ENCODE data around the gene ZNF544. TPM values are rescaled to one million over a fixed set of nuclear protein-coding genes. Genes with fewer than 3 reads are reported as not detected.

Gene ZNF544
- total RNA-seq, 5 donors from 2014 or later (not counting 1 experiment from before 2014, with no cell fraction given) = 23.4 to 54.0 (median 47.1) TPM

- peaks cover 15 to 27% (median 25%) of the 10 kb centered on the region in 3 donors for H3K9me3 Mint-ChIP-seq
- no peaks in the 10 kb centered on the region for H3K27me3 Mint-ChIP-seq
- H3K4me1 Mint-ChIP-seq = peaks cover 0 to 7% (median 2%) of the 10 kb centered on the region in 3 donors
- no peak overlapping the region for H3K4me3 Mint-ChIP-seq
- Histone ChIP-seq H3K27ac (ENCODE audit: low read length) (no peak overlapping the region), H3K9me3 (no peaks in the 10 kb centered on the region), H3K4me1 (ENCODE audit: control insufficient read depth in 1 of 2, extremely low read depth in 1 of 2, insufficient read depth in 2 of 2, low read length in 2 of 2) (no peaks in the 10 kb centered on the region), H3K4me3 (ENCODE audit: control insufficient read depth in 1 of 2, extremely low read depth in 1 of 2, low read length in 1 of 2) (no peak overlapping the region), H3K36me3 (ENCODE audit: control insufficient read depth in 2 of 2, extremely low read depth in 1 of 2, insufficient read depth in 1 of 2, low read length in 1 of 2) (peaks cover 17 to 60% of the 10 kb centered on the region in 2 donors), H3K27me3 (replicated peaks in 1 of 2; ENCODE audit: control insufficient read depth in 2 of 2, extremely low read depth in 1 of 2, insufficient read depth in 2 of 2, low read length in 1 of 2) (no peaks in the 10 kb centered on the region)
- ChIA-PET POLR2A (no interaction called here), CTCF (no interaction called here)
- H3K27ac Mint-ChIP-seq = no peak overlapping the region
- WGBS (ENCODE audit: insufficient coverage) = 96% methylated on average over 4 of the region's 7 CpGs
- peaks cover 86% of the 10 kb centered on the region for H3K36me3 Mint-ChIP-seq
- DNase-seq (no peak), ATAC-seq (replicated peaks in 1 of 4) (no peak)
Observed at GRCh38 chr19:58291943-58292342, 63.2 kb downstream of the ZNF544 start.

DNA sequence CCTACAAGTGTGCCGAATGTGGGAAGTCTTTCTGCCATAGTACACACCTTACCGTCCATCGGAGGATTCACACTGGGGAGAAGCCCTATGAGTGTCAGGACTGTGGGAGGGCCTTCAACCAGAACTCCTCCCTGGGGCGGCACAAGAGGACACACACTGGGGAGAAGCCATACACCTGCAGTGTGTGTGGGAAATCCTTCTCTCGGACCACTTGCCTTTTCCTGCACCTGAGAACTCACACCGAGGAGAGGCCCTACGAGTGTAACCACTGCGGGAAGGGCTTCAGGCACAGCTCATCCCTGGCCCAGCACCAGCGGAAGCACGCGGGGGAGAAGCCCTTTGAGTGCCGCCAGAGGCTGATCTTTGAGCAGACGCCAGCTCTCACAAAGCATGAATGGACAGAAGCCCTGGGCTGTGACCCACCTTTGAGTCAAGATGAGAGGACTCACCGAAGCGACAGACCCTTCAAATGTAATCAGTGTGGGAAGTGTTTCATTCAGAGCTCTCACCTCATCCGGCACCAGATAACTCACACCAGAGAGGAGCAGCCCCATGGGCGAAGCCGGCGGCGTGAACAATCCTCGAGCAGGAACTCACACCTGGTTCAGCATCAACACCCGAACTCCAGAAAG is 66.1 kb downstream of the ZNF544 start:
- peaks cover 9 to 45% of the 10 kb centered on the region in 2 donors for H3K36me3 ChIP-seq (ENCODE audit: control insufficient read depth in 2 of 2, extremely low read depth in 1 of 2, insufficient read depth in 1 of 2, low read length in 1 of 2)
- POLR2A ChIA-PET = no interaction called here
- H3K27ac ChIP-seq (ENCODE audit: low read length) = no peak overlapping the region
- ATAC-seq (replicated peaks in 1 of 4) (no peak), DNase-seq (no peak)
- H3K4me3 ChIP-seq (ENCODE audit: control insufficient read depth in 1 of 2, extremely low read depth in 1 of 2, low read length in 1 of 2) = peak overlapping the region in 1 of 2 donors; percentile 19
- H3K4me1 ChIP-seq (ENCODE audit: control insufficient read depth in 1 of 2, extremely low read depth in 1 of 2, insufficient read depth in 2 of 2, low read length in 2 of 2) = no peaks in the 10 kb centered on the region
- H3K9me3 Mint-ChIP-seq = peaks cover 15 to 27% (median 26%) of the 10 kb centered on the region in 3 donors
- H3K27me3 Mint-ChIP-seq = no peaks in the 10 kb centered on the region
- H3K36me3 Mint-ChIP-seq = peaks cover 76% of the 10 kb centered on the region
- peaks cover 0 to 7% (median 2%) of the 10 kb centered on the region in 3 donors for H3K4me1 Mint-ChIP-seq
- H3K27ac Mint-ChIP-seq = no peak overlapping the region
- no peaks in the 10 kb centered on the region for H3K27me3 ChIP-seq (replicated peaks in 1 of 2; ENCODE audit: control insufficient read depth in 2 of 2, extremely low read depth in 1 of 2, insufficient read depth in 2 of 2, low read length in 1 of 2)
- no peak overlapping the region for H3K4me3 Mint-ChIP-seq
- WGBS (ENCODE audit: insufficient coverage) = 99% methylated on average over 16 of the region's 22 CpGs
- CTCF ChIA-PET = no interaction called here
- H3K9me3 ChIP-seq = no peaks in the 10 kb centered on the region

- peaks cover 78% of the 10 kb centered on the region for H3K36me3 Mint-ChIP-seq
- peaks cover 0 to 7% (median 2%) of the 10 kb centered on the region in 3 donors for H3K4me1 Mint-ChIP-seq
- ChIA-PET CTCF (no interaction called here), POLR2A (no interaction called here)
- Histone ChIP-seq H3K4me3 (ENCODE audit: control insufficient read depth in 1 of 2, extremely low read depth in 1 of 2, low read length in 1 of 2) (no peak overlapping the region), H3K27me3 (replicated peaks in 1 of 2; ENCODE audit: control insufficient read depth in 2 of 2, extremely low read depth in 1 of 2, insufficient read depth in 2 of 2, low read length in 1 of 2) (no peaks in the 10 kb centered on the region), H3K27ac (ENCODE audit: low read length) (no peak overlapping the region), H3K36me3 (ENCODE audit: control insufficient read depth in 2 of 2, extremely low read depth in 1 of 2, insufficient read depth in 1 of 2, low read length in 1 of 2) (peaks cover 13 to 39% of the 10 kb centered on the region in 2 donors), H3K4me1 (ENCODE audit: control insufficient read depth in 1 of 2, extremely low read depth in 1 of 2, insufficient read depth in 2 of 2, low read length in 2 of 2) (no peaks in the 10 kb centered on the region), H3K9me3 (no peaks in the 10 kb centered on the region)
- DNase-seq (no peak), ATAC-seq (replicated peaks in 1 of 4) (no peak)
- no peaks in the 10 kb centered on the region for H3K27me3 Mint-ChIP-seq
- H3K27ac Mint-ChIP-seq = no peak overlapping the region
- peaks cover 15 to 27% (median 27%) of the 10 kb centered on the region in 3 donors for H3K9me3 Mint-ChIP-seq
- no peak overlapping the region for H3K4me3 Mint-ChIP-seq
- no CpG with 5 or more reads among the region's 7 CpGs for WGBS (ENCODE audit: insufficient coverage)
Observed at GRCh38 chr19:58296104-58296503, 67.4 kb downstream of the ZNF544 start.

GRCh38 chr19:58300620-58301019 is 71.9 kb downstream of the ZNF544 start:
- CTCF ChIA-PET = interaction anchor here (0.5 to 0.6 kb wide), 2 partner anchors 13 to 14 kb away, joined by 3 to 4 read pairs; no protein-coding TSS in a partner anchor
- Mint-ChIP-seq H3K36me3 (peaks cover 51% of the 10 kb centered on the region), H3K4me1 (peaks cover 13 to 15% (median 14%) of the 10 kb centered on the region in 3 donors), H3K27me3 (no peaks in the 10 kb centered on the region), H3K4me3 (no peak overlapping the region), H3K27ac (no peak overlapping the region), H3K9me3 (peaks cover 0 to 5% (median 0%) of the 10 kb centered on the region in 3 donors)
- Histone ChIP-seq H3K4me3 (ENCODE audit: control insufficient read depth in 1 of 2, extremely low read depth in 1 of 2, low read length in 1 of 2) (no peak overlapping the region), H3K4me1 (ENCODE audit: control insufficient read depth in 1 of 2, extremely low read depth in 1 of 2, insufficient read depth in 2 of 2, low read length in 2 of 2) (peaks cover 1 to 3% of the 10 kb centered on the region in 2 experiments), H3K27me3 (replicated peaks in 1 of 2; ENCODE audit: control insufficient read depth in 2 of 2, extremely low read depth in 1 of 2, insufficient read depth in 2 of 2, low read length in 1 of 2) (no peaks in the 10 kb centered on the region), H3K9me3 (no peaks in the 10 kb centered on the region), H3K36me3 (ENCODE audit: control insufficient read depth in 2 of 2, extremely low read depth in 1 of 2, insufficient read depth in 1 of 2, low read length in 1 of 2) (peaks cover 7 to 9% of the 10 kb centered on the region in 2 donors), H3K27ac (ENCODE audit: low read length) (no peak overlapping the region)
- POLR2A ChIA-PET = no interaction called here
- ATAC-seq (replicated peaks in 1 of 4) (no peak), DNase-seq (no peak)
- WGBS (ENCODE audit: insufficient coverage) = 94% methylated on average over 7 of the region's 7 CpGs

DNA sequence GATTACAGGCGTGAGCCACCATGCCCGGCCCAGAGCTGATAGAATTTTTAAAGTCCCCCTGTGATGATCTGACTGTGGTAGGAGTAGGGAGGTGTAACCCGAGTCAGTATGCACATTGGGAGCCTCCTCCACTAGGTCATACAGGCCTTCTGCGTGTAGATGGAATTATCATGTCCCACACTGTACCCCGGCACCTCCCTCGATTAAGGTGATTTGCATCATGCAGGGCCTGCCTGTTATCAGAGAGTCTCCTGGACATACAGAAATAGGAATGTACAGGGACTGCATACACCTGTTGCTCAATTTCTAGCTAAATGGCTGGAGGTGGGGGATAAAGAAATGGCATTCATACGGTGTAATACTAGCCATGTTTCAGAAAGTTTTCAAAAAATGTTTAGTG is 75.5 kb downstream of the ZNF544 start:
- Histone ChIP-seq H3K27me3 (replicated peaks in 1 of 2; ENCODE audit: control insufficient read depth in 2 of 2, extremely low read depth in 1 of 2, insufficient read depth in 2 of 2, low read length in 1 of 2) (no peaks in the 10 kb centered on the region), H3K4me3 (ENCODE audit: control insufficient read depth in 1 of 2, extremely low read depth in 1 of 2, low read length in 1 of 2) (no peak overlapping the region), H3K9me3 (no peaks in the 10 kb centered on the region), H3K27ac (ENCODE audit: low read length) (peak overlapping the region; percentile 93), H3K4me1 (ENCODE audit: control insufficient read depth in 1 of 2, extremely low read depth in 1 of 2, insufficient read depth in 2 of 2, low read length in 2 of 2) (peaks cover 12 to 17% of the 10 kb centered on the region in 2 experiments), H3K36me3 (ENCODE audit: control insufficient read depth in 2 of 2, extremely low read depth in 1 of 2, insufficient read depth in 1 of 2, low read length in 1 of 2) (peaks cover 4 to 26% of the 10 kb centered on the region in 2 donors)
- H3K27me3 Mint-ChIP-seq = no peaks in the 10 kb centered on the region
- H3K36me3 Mint-ChIP-seq = peaks cover 59% of the 10 kb centered on the region
- WGBS (ENCODE audit: insufficient coverage) = 95% methylated on average over 4 of the region's 7 CpGs
- peaks cover 0 to 3% (median 0%) of the 10 kb centered on the region in 3 donors for H3K9me3 Mint-ChIP-seq
- H3K4me3 Mint-ChIP-seq = peak overlapping the region; percentile 96 to 99 (median 98)
- DNase-seq (no peak), ATAC-seq (replicated peaks in 1 of 4) (no peak)
- peak overlapping the region; percentile 95 to 97 for H3K27ac Mint-ChIP-seq
- CTCF ChIA-PET = interaction anchor here in 1 of 2 donors (0.7 kb wide), 1 partner anchor 622 kb away, joined by 3 read pairs; the partner anchor contains the start of gene ZNF551
- H3K4me1 Mint-ChIP-seq = peaks cover 44 to 49% (median 46%) of the 10 kb centered on the region in 3 donors
- POLR2A ChIA-PET = no interaction called here

DNA sequence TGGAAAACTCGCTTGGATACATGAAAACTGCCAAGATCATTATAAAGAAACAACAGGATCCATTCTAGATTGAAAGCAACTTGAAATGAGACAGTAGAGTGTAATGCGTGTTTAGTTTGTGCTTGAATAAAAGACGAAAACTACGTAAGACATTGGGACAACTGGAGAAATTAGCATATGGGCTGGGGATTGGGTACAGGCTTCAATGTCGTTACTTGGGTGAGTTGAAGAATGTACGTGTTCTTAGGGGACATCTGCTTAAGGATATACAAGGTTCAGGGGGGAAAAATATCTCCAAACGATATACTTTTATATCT is 76.0 kb downstream of the ZNF544 start:
- H3K4me3 ChIP-seq (ENCODE audit: control insufficient read depth in 1 of 2, extremely low read depth in 1 of 2, low read length in 1 of 2) = peak overlapping the region; percentile 92 to 93
- DNase-seq (no peak), ATAC-seq (replicated peaks in 1 of 4) (no peak)
- H3K36me3 ChIP-seq (ENCODE audit: control insufficient read depth in 2 of 2, extremely low read depth in 1 of 2, insufficient read depth in 1 of 2, low read length in 1 of 2) = peaks cover 4 to 27% of the 10 kb centered on the region in 2 donors
- peak overlapping the region; percentile 96 to 99 (median 98) for H3K4me3 Mint-ChIP-seq
- H3K27ac ChIP-seq (ENCODE audit: low read length) = peak overlapping the region; percentile 93
- H3K27ac Mint-ChIP-seq = peak overlapping the region; percentile 95 to 97
- no peaks in the 10 kb centered on the region for H3K9me3 ChIP-seq
- H3K36me3 Mint-ChIP-seq = peaks cover 62% of the 10 kb centered on the region
- H3K4me1 ChIP-seq (ENCODE audit: control insufficient read depth in 1 of 2, extremely low read depth in 1 of 2, insufficient read depth in 2 of 2, low read length in 2 of 2) = peaks cover 12 to 17% of the 10 kb centered on the region in 2 experiments
- WGBS (ENCODE audit: insufficient coverage) = 67% methylated on average over 3 of the region's 7 CpGs
- peaks cover 0 to 3% (median 0%) of the 10 kb centered on the region in 3 donors for H3K9me3 Mint-ChIP-seq
- ChIA-PET POLR2A (interaction anchor here in 1 of 2 donors (0.7 kb wide), 1 partner anchor 104 kb away, joined by 3 read pairs; the partner anchor contains the start of gene ZNF584), CTCF (interaction anchor here in 1 of 2 donors (0.7 to 1.0 kb wide), 2 partner anchors 22 to 623 kb away, joined by 3 read pairs; partner anchors contain the start of genes ZNF551 and ZSCAN22)
- peaks cover 49 to 52% (median 50%) of the 10 kb centered on the region in 3 donors for H3K4me1 Mint-ChIP-seq
- H3K27me3 Mint-ChIP-seq = no peaks in the 10 kb centered on the region
- H3K27me3 ChIP-seq (replicated peaks in 1 of 2; ENCODE audit: control insufficient read depth in 2 of 2, extremely low read depth in 1 of 2, insufficient read depth in 2 of 2, low read length in 1 of 2) = no peaks in the 10 kb centered on the region
